HS-5 (cell line): ENCODE results near the gene CTDNEP1.

ENCODE experiments used
- DNase-seq: peaks from one replicate; pipeline ENCODE4 v3.0.0-alpha.2; 2012; ENCODE audit warnings: low read depth

CTDNEP1 gene

DNA sequence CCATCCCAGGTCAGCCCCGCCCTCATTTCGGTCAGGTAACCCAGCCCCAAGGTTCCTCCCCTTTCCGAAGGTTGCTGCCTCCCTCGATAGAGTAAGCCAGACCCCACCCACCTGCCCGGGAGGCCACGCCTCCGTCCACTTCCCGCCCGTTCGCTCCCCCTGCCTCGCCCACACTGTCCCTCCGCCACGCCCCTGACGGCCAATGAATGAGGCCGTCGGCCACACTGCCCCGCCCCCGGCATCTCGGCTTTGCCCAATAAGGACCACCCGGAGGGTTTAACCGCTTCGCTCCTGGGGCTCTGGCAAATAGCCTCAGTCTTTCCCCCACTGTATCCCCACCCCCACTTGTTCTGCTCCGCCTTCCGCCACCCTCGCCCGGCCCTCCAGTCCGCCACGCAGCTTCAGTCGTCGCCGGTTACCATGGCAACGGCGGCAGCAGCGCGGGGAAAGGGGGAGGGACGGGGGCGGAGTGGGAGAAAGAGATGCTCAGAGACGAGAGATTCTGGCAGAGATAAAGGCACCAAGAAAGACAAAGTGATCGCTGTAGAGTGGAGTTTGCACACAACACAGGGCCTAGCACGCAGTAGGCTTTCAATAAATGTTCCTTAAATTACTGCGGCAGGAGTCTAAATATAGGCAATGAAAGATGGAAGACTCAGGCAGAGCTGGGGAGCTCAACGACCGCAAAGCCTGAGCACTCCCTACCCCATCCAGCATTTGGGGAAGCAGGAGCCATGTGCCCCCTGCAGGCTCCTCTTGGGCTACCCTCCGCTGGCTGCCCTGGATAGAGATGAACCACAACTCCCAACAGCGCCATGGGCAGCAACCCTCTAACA is 37.0 kb downstream of the CTDNEP1 start:
- DNase-seq = peak; percentile 89

DNA sequence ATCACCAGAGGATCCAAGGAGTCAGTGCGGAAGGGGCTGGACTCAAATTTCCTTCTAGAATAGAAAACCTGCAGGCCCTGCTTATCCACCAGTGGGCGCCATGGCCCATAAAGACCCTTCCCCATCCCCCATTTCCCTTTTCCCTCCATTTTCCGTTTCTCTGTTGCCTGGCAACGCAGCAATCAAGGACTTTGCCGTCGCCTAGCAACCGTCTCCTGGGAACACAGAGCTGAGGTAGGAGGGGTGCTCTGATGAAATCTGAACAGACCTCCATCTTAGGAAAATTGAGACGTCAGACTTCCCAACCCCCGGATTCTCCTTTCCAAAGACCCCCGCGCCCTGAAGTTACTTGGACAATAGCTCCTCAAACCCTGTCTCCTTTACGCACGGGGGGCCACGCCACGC is 37.6 kb downstream of the CTDNEP1 start:
- no peak for DNase-seq

DNA sequence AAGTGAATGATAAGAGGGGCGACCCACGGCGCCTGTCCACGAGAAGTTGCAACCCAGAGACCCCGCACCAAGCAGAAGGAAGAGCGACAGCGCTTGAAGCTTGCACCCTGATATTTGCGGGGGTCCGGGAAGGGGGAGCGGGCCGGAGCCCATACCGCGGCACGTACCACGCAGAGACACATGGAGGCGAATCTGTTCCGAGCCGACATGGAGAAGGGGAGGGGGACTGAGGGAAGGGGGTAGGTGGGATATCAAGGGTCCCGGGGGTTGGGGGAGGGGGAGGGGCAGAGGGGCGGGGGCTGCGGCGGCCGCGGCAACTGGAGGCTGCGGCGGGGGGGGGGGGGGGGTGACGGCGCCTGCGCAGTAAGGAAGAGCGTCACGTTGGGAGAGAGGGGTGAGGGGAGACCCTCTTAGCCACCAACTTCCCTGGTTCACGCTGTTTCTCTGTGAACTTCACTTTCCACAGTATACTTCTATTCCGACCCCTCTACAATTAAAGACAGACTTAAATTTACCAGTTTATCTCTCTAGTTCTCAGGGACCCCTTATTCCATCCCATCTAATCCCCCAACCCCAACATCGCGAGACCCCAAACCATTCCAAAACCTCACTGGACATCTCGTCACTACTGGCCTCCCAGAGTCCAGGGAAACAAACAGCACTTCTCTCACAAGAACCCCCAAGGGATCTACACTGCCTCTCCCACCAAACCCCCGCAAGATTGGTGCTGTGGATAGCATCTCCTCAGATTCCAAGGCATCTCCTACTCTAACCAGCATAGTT is 39.9 kb downstream of the CTDNEP1 start:
- DNase-seq = no peak

DNA sequence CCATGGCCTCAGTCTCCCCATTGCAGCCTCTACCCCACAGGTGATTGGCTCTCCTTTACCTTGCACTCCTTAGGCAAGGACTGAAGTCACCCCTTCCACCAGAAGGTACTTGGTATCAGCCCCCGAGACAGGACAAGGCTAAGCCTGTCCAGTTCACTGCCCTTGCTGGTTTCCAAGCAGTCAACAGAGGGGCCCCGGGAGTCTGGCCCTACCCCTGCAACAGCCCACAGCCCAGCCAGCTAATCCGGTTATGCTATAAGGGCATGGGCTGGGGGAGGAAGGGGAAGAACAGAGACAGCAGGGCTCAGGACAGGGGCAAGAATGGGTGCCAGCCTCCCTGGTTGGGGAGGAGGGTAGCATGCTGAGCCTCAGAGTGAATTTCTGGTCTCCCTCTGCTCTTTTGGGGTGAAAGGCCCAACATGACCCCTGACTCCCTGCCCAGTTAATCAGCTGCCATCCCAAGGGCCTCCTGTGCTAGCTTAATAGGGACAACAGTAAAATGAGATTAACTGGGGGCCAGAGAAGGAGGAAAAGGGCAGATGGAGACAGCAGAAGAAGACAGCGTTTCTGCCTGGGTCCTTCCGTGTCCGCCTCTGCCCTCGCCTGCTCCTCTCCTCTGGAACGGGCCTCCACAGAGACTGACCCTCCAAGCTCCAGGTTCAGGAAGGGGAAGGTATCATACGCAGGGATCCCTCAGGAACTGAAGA is 42.6 kb downstream of the CTDNEP1 start:
- no peak for DNase-seq

DNA sequence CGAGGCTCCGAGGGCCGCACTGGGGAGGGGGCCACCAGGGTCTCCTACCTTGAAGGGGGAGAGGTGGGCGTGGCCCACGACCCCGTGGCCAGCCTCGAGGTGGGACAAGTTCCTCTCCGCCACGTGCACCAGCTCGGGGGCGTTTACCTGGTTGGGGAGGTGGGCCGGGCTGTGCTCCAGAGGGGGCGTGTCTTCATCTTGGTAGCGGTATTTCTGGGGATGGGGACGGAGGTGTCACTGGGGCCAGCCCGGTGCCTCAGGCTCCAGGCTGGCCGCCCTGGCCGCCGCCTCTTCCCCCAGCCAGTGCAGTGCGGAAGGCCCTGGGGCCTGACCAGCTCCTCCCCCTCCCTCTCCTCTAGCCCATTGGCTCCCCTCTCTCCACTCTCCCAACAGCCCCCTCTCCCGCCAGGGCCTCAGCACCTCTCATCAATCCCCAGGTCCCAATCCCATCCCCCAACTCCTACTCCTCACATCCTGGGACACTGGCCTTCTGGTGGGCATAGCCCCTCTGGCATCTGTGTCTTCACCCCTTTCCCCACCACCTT is 43.4 kb downstream of the CTDNEP1 start:
- DNase-seq = no peak

DNA sequence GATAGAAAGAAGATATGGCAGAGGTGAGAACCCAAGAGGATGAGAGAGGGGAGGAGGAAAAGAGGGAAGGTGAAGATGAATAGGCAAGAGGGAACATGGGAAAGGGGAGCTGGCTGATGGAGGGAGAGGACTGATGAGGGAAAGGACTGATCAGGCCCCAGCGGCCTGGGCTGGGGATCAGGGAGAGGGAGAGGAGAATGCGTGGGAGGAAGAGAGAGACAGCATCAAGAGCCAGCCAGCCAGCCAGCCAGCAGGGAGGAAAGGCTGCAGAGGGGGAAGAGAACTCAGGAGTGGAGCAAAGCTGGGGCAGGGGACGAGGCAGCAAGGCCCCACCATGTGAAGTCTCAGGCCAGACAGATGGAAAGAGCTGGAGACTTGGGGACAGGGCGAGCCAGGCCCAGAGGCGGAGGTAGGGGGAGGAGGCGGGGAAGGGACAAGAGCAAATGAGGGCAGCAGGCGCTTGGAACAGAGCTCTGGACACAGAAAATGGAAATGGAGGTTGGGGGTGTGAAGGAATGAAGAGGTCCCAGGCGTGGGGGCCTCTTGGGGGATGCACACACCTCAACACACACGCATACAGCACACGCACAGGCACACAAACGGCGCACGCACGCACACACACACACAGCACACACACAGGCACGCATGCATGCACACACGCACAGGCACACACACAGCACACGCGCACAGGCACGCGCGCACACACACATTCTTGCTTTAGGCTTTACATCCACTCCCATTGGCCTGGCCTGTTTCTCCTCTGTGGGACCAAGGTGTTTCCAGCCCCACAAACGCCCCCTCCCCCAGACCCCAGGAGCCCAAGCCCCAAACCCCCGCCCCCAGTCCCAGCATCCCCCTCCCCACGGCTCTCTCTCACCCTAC is 44.2 kb downstream of the CTDNEP1 start:
- no peak for DNase-seq

DNA sequence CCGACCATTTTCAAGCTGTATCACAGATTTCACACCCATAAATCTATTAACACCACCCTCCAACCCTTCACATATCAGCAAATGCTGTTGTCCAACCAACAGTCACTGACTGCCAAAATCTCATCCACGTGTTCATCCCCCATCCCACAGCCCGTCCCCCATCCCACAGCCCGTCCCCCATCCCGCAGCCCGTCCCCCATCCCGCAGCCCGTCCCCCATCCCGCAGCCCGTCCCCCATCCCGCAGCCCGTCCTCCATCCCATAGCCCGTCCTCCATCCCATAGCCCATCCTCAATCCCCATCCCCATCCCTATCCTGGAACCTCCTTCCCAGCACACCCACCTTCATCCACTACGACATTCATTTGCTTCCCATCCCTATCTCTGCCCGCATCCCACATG is 46.0 kb downstream of the CTDNEP1 start:
- no peak for DNase-seq

DNA sequence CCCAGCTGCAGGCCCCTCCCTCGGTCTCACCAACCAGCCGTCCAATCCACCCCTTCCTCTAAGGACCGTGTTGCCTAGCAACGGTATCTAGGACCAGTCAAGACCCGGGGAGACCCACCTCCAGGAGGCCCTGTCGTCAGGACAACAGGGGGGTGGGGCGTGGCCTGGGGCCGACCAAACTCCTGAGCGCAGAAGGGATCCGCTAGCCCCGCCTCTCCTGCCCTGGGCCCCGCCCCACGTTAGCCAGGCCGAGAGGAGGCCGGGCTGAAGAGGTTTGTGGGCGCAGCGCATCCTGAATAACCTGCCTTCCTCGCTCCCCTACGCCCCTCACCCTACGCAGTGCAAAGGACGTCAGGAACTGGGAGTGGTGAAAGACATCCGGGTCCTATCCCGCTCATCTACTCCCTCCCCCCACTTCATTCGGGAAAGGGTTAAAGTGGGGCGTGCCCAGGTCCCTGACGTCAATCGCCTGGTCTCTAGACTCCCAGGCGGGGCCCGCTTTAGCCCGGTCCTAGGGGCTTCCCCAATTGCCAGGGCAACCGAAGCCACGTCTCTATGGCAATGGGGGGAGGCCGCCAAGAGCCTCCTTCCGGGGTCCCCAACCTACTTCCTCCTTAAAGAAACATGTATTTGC is 46.6 kb downstream of the CTDNEP1 start:
- no peak for DNase-seq

DNA sequence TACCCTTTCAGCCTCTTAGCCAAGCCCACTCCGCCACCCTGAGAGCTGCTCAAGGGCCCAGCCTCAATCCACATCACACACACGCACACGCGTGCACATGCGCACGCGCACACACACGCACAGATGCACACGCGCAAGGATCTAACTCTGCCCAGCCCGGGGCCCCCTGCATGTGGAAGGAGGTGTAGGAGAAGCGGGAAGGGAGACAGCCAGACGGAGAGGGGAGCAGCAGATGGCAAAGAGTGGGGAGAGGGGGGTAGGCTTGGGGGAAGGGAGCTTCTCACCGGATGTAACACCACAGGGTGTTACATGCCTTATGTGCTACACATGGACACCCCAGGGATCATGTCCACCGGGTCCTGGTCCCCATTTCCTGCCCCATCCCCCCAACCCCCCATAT is 47.2 kb downstream of the CTDNEP1 start:
- no peak for DNase-seq

DNA sequence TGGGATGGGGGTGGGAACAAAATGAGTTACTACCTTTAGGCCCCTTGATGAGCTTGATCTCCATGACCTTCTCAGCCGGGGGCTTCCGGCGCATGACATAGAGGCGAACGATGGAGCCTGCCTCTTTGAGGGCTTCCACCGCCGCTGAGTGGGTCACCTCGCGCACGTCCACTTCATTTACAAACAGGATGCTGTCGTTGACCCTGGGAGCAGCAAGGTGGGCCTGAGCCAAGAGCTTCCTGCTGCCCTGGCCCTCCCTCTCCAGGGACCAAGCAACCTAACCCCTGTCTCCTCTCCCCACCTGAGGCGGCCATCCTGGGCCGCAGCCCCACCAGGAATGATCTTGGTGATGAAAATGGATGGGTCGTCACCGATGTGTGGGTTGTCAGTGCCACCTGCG is 48.1 kb downstream of the CTDNEP1 start:
- no peak for DNase-seq

DNA sequence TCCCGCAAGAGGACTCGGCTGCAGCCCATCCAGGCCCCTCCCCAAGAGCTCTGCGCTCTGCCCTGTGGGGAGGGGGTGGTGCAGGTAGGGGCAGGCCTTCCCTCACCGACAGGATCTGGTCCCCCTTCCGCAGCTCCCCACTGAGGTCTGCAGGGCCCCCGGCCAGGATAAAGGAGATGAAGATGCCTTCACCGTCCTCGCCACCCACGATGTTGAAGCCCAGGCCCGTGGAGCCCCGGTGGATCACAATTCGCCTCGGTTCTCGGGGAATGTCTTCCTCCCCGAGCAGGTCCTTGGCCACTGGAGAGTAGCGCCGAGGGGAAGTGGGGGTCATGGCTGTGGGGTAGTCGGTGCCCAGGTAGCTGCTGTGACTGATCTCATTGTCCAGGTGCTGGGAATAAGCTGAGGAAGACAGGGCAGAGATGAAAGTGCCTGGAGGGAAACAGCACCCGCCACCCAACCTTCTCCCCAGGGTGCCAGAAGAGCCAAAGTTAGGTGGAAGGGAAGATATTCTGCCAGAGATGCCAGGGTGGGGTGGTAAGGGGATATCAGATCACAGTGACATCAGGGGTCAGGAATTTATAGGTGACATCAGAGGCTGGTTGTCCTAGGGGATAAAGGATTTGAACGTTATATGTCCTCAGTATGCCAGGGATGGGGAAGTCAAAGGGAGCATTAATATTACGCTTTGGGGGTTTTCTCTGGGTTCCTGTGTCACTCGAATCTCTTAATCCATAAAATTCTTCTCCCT is 54.7 kb downstream of the CTDNEP1 start:
- DNase-seq = no peak

DNA sequence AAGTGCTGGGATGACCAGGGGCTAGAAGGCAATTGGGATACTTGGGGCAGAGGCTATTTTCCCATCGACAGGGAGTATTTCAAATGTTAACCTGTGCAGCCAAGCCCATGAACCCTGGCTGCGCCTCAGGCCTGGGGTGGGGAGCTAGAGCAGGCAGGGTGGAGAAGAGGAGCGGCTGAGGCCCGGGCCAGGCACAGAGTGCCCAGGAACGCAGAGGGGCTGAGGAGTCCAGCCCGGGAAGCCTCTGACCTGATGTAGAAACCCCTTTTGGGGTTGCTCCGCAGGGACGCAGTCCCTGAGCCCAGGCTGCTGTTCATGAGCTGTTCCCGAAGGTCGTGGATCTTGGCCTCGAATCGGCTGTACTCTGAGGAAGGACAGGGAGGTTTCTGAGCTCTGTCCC is 55.6 kb downstream of the CTDNEP1 start:
- DNase-seq = no peak
